ENCODE measurements around the gene BCAN. TPM values are rescaled to one million over a fixed set of nuclear protein-coding genes. Genes with fewer than 3 reads are reported as not detected.

BCAN gene
- total RNA-seq, 1 experiment from 2014 or later, result 3.6 TPM

DNA sequence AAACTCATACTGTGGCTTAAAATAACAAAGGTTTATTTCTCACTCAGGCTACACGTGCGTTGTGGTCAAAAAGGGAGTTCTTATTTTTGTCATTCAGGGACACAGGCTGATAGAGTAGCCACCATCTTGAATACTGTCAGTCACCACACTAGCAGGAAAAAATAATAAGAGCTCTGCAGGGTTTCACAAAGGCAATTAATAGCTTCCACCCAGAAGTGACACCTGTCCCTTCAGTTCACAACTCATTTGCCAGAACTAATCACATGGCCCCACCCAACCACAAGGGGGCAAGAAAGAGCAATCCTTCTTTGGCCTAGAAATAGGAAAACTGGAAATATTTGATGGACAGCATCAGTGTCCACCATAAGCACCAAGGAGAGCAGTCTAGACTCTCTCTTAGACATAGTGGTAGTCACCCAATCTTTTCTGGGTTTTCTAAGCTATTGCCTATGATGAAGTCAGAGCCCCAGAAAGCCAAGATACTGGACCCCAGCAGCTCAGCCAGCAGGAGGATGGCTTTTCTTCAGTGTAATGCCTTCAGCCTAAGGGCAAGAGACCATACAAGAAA is 14.5 kb upstream of the BCAN start:
- CTCF ChIA-PET, result interaction anchor here (0.6 to 13.2 kb wide), 48 partner anchors 7 to 300 kb away, joined by 3 to 365 read pairs (median 5); partner anchors contain the start of genes BCAN, CRABP2, HAPLN2 and IQGAP3
- DNase-seq (ENCODE audit: low spot score), result peak; percentile 60
- ATAC-seq, result no peak
- no peak overlapping the region for H3K4me3 Mint-ChIP-seq
- no peak overlapping the region for H3K27ac Mint-ChIP-seq
- H3K36me3 Mint-ChIP-seq, result no peaks in the 10 kb centered on the region
- no peaks in the 10 kb centered on the region for H3K9me3 Mint-ChIP-seq
- POLR2A ChIA-PET, result interaction anchor here (0.5 to 1.1 kb wide), 3 partner anchors 10 to 1410 kb away, joined by 3 to 6 read pairs (median 4); no protein-coding TSS in a partner anchor
- peaks cover 9% of the 10 kb centered on the region for H3K4me1 Mint-ChIP-seq
- TF ChIP-seq, protein P1, sequence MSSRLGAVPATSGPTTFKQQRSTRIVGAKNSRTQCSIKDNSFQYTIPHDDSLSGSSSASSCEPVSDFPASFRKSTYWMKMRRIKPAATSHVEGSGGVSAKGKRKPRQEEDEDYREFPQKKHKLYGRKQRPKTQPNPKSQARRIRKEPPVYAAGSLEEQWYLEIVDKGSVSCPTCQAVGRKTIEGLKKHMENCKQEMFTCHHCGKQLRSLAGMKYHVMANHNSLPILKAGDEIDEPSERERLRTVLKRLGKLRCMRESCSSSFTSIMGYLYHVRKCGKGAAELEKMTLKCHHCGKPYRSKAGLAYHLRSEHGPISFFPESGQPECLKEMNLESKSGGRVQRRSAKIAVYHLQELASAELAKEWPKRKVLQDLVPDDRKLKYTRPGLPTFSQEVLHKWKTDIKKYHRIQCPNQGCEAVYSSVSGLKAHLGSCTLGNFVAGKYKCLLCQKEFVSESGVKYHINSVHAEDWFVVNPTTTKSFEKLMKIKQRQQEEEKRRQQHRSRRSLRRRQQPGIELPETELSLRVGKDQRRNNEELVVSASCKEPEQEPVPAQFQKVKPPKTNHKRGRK (CRISPR knock-in tag; IDR thresholded peaks at IDR 0.05; ENCODE audit: borderline replicate concordance), result no peak
- TF ChIP-seq ATF3 (CRISPR knock-in tag; conservative IDR thresholded peaks at IDR 0.05) (no peak), USF1 (CRISPR knock-in tag; IDR thresholded peaks at IDR 0.05) (peak; percentile 56), TCF7 (CRISPR knock-in tag; IDR thresholded peaks at IDR 0.05; ENCODE audit: low read depth) (no peak), NFE2L1 (CRISPR knock-in tag; IDR thresholded peaks at IDR 0.05) (no peak), E2F1 (CRISPR knock-in tag; IDR thresholded peaks at IDR 0.05) (no peak), E2F4 (CRISPR knock-in tag; IDR thresholded peaks at IDR 0.05; ENCODE audit: borderline replicate concordance, low read depth) (no peak), MYBL2 (CRISPR knock-in tag; IDR thresholded peaks at IDR 0.05) (no peak), NFATC4 (CRISPR knock-in tag; IDR thresholded peaks at IDR 0.05) (no peak), ARID4B (CRISPR knock-in tag; IDR thresholded peaks at IDR 0.05; ENCODE audit: borderline replicate concordance) (no peak), SMAD3 (CRISPR knock-in tag; IDR thresholded peaks at IDR 0.05; ENCODE audit: borderline replicate concordance) (no peak), JAZF1 (CRISPR knock-in tag; IDR thresholded peaks at IDR 0.05) (no peak), GABPB1 (CRISPR knock-in tag; IDR thresholded peaks at IDR 0.05) (no peak), NFYB (CRISPR knock-in tag; conservative IDR thresholded peaks at IDR 0.05; ENCODE audit: low read depth) (no peak), OVOL2 (CRISPR knock-in tag; IDR thresholded peaks at IDR 0.05; ENCODE audit: borderline replicate concordance) (no peak)
- TF ChIP-seq, protein P2, sequence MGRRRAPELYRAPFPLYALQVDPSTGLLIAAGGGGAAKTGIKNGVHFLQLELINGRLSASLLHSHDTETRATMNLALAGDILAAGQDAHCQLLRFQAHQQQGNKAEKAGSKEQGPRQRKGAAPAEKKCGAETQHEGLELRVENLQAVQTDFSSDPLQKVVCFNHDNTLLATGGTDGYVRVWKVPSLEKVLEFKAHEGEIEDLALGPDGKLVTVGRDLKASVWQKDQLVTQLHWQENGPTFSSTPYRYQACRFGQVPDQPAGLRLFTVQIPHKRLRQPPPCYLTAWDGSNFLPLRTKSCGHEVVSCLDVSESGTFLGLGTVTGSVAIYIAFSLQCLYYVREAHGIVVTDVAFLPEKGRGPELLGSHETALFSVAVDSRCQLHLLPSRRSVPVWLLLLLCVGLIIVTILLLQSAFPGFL (CRISPR knock-in tag; IDR thresholded peaks at IDR 0.05; ENCODE audit: borderline replicate concordance), result no peak
- TF ChIP-seq, protein P3, sequence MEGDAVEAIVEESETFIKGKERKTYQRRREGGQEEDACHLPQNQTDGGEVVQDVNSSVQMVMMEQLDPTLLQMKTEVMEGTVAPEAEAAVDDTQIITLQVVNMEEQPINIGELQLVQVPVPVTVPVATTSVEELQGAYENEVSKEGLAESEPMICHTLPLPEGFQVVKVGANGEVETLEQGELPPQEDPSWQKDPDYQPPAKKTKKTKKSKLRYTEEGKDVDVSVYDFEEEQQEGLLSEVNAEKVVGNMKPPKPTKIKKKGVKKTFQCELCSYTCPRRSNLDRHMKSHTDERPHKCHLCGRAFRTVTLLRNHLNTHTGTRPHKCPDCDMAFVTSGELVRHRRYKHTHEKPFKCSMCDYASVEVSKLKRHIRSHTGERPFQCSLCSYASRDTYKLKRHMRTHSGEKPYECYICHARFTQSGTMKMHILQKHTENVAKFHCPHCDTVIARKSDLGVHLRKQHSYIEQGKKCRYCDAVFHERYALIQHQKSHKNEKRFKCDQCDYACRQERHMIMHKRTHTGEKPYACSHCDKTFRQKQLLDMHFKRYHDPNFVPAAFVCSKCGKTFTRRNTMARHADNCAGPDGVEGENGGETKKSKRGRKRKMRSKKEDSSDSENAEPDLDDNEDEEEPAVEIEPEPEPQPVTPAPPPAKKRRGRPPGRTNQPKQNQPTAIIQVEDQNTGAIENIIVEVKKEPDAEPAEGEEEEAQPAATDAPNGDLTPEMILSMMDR (IDR thresholded peaks at IDR 0.05), result peak; percentile 70
- H3K27me3 Mint-ChIP-seq (ENCODE audit: low read depth), result peaks cover 69% of the 10 kb centered on the region
